Measurements from ENCODE around the gene USP24. TPM values are rescaled to one million over a fixed set of nuclear protein-coding genes. Genes with fewer than 3 reads are reported as not detected.

Gene USP24
- polyA plus RNA-seq, 1 donor (not counting 4 experiments of a cell fraction or from before 2014, with no cell fraction given): 22.5 TPM

- no peak overlapping the region for H3K4me3 ChIP-seq (ENCODE audit: control insufficient read depth in 2 of 3, extremely low read depth in 1 of 3, insufficient read depth in 2 of 3, low read depth in 1 of 3, low read length in 3 of 3)
- no peaks in the 10 kb centered on the region for H3K4me1 ChIP-seq (ENCODE audit: control insufficient read depth, extremely low read depth, insufficient read depth, low read length)
- no peak overlapping the region for H2AFZ ChIP-seq (ENCODE audit: control insufficient read depth, low read length)
- H3K27me3 ChIP-seq (ENCODE audit: control insufficient read depth, extremely low read depth, insufficient read depth, low read length): no peaks in the 10 kb centered on the region
- no peaks in the 10 kb centered on the region for H3K79me2 ChIP-seq (ENCODE audit: control insufficient read depth, insufficient read depth, low read length)
- no peak overlapping the region for H3K27ac ChIP-seq (ENCODE audit: control insufficient read depth, insufficient read depth, low read length)
- no peak for DNase-seq (ENCODE audit: low read depth, low spot score)
- dilution Hi-C loops (cut with MboI; ENCODE audit: extremely low pct_ligation_motif_present, low sequenced_read_pairs): no loop called here
- H3K4me2 ChIP-seq (ENCODE audit: control insufficient read depth, extremely low read depth, insufficient read depth, low read depth, low read length): no peak overlapping the region
- no peak for FAIRE-seq
- no peak for TF ChIP-seq CTCF (optimal IDR thresholded peaks at IDR 0.05 in 1 of 3, IDR thresholded peaks at IDR 0.05 in 1 of 3, conservative IDR thresholded peaks at IDR 0.05 in 1 of 3; ENCODE audit: extremely low read depth in 1 of 3, insufficient read depth in 2 of 3, low read length in 3 of 3)
- no peak for TF ChIP-seq EZH2 (IDR thresholded peaks at IDR 0.05; ENCODE audit: low read length)
- peaks cover 14 to 17% of the 10 kb centered on the region in 2 experiments for H3K36me3 ChIP-seq (ENCODE audit: control insufficient read depth in 2 of 2, extremely low read depth in 1 of 2, insufficient read depth in 2 of 2, low read length in 2 of 2)
- H3K9ac ChIP-seq (ENCODE audit: control insufficient read depth, extremely low read depth, insufficient read depth, low read length): no peak overlapping the region
- H3K9me1 ChIP-seq (ENCODE audit: control insufficient read depth, extremely low read depth, insufficient read depth, low read length): no peaks in the 10 kb centered on the region
- no peaks in the 10 kb centered on the region for H3K9me3 ChIP-seq (ENCODE audit: control insufficient read depth, low read depth, low read length)
- no peaks in the 10 kb centered on the region for H4K20me1 ChIP-seq (ENCODE audit: control insufficient read depth, extremely low read depth, insufficient read depth, low read length)
These were observed 120.1 kb downstream of the USP24 start for GRCh38 chr1:55095095-55095494.

GRCh38 chr1:55092475-55092874 is 122.7 kb downstream of the USP24 start:
- Histone ChIP-seq H4K20me1 (ENCODE audit: control insufficient read depth, extremely low read depth, insufficient read depth, low read length) (no peaks in the 10 kb centered on the region), H3K27me3 (ENCODE audit: control insufficient read depth, extremely low read depth, insufficient read depth, low read length) (no peaks in the 10 kb centered on the region), H3K9ac (ENCODE audit: control insufficient read depth, extremely low read depth, insufficient read depth, low read length) (no peak overlapping the region), H3K9me1 (ENCODE audit: control insufficient read depth, extremely low read depth, insufficient read depth, low read length) (no peaks in the 10 kb centered on the region), H3K4me2 (ENCODE audit: control insufficient read depth, extremely low read depth, insufficient read depth, low read depth, low read length) (no peak overlapping the region), H3K27ac (ENCODE audit: control insufficient read depth, insufficient read depth, low read length) (no peak overlapping the region), H2AFZ (ENCODE audit: control insufficient read depth, low read length) (no peak overlapping the region), H3K4me1 (ENCODE audit: control insufficient read depth, extremely low read depth, insufficient read depth, low read length) (no peaks in the 10 kb centered on the region), H3K36me3 (ENCODE audit: control insufficient read depth in 2 of 2, extremely low read depth in 1 of 2, insufficient read depth in 2 of 2, low read length in 2 of 2) (peaks cover 17 to 19% of the 10 kb centered on the region in 2 experiments), H3K9me3 (ENCODE audit: control insufficient read depth, low read depth, low read length) (no peaks in the 10 kb centered on the region), H3K4me3 (ENCODE audit: control insufficient read depth in 2 of 3, extremely low read depth in 1 of 3, insufficient read depth in 2 of 3, low read depth in 1 of 3, low read length in 3 of 3) (no peak overlapping the region), H3K79me2 (ENCODE audit: control insufficient read depth, insufficient read depth, low read length) (no peaks in the 10 kb centered on the region)
- DNase-seq (ENCODE audit: low read depth, low spot score) (no peak), FAIRE-seq (no peak)
- dilution Hi-C loops (cut with MboI; ENCODE audit: extremely low pct_ligation_motif_present, low sequenced_read_pairs): no loop called here
- TF ChIP-seq EZH2 (IDR thresholded peaks at IDR 0.05; ENCODE audit: low read length) (no peak), CTCF (optimal IDR thresholded peaks at IDR 0.05 in 1 of 3, IDR thresholded peaks at IDR 0.05 in 1 of 3, conservative IDR thresholded peaks at IDR 0.05 in 1 of 3; ENCODE audit: extremely low read depth in 1 of 3, insufficient read depth in 2 of 3, low read length in 3 of 3) (no peak)

Data from keratinocyte (primary cell).